NB4 (cell line): Measurements from ENCODE around the gene CHAC2.
A peak's percentile ranks its signal among the peaks of the same experiment; 100 is the strongest.

Experiments used
- DNase-seq: peaks from one replicate; pipeline ENCODE4 v3.0.0; 2010; ENCODE audit warnings: low read depth
- H3K4me3 ChIP-seq: one replicate; pipeline ENCODE4 v1.5.1; 2011; ENCODE audit warnings: mild to moderate bottlenecking, low read depth, low read length, moderate library complexity
- MYC ChIP-seq: IDR thresholded peaks from 2 replicates; pipeline ENCODE4 v1.6.1; 2011; ENCODE audit warnings: low read depth, low read length
- POLR2A ChIP-seq: IDR thresholded peaks from 2 replicates; pipeline ENCODE4 v1.6.1; 2011; ENCODE audit warnings: mild to moderate bottlenecking; ENCODE audit not compliant: insufficient read length; ENCODE audit errors: extremely low read depth
- TF ChIP-seq, protein P1 (sequence below): IDR thresholded peaks from one replicate; pipeline ENCODE4 v1.5.1; 2012; ENCODE audit warnings: low read depth, low read length
- TF ChIP-seq, protein P2 (sequence below): IDR thresholded peaks from 2 replicates; pipeline ENCODE4 v1.6.1; 2011; ENCODE audit warnings: low read depth, low read length

The CHAC2 gene

DNA sequence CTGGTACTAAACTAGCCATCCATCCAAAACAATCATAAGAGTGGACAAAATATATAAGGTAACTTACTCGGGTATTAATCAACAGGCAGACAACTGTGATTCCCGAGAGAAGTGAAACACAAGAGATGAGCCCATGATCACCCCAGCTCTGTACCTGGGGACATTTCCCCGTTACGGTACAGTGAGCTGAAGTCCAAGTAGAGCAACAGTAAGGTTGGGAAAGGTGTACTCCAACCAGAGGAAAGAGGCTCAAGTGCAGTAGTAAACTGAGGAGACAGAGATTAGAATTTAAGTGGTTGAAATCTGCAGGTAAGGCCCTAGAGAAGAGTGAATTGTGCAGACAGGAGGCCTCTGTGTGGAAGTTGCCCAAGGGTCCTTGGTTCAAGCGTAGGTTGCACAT, 30.5 kb upstream of the CHAC2 start:
- TF ChIP-seq MYC, result no peak
- TF ChIP-seq, protein P1, sequence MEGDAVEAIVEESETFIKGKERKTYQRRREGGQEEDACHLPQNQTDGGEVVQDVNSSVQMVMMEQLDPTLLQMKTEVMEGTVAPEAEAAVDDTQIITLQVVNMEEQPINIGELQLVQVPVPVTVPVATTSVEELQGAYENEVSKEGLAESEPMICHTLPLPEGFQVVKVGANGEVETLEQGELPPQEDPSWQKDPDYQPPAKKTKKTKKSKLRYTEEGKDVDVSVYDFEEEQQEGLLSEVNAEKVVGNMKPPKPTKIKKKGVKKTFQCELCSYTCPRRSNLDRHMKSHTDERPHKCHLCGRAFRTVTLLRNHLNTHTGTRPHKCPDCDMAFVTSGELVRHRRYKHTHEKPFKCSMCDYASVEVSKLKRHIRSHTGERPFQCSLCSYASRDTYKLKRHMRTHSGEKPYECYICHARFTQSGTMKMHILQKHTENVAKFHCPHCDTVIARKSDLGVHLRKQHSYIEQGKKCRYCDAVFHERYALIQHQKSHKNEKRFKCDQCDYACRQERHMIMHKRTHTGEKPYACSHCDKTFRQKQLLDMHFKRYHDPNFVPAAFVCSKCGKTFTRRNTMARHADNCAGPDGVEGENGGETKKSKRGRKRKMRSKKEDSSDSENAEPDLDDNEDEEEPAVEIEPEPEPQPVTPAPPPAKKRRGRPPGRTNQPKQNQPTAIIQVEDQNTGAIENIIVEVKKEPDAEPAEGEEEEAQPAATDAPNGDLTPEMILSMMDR, result no peak
- TF ChIP-seq POLR2A, result no peak
- TF ChIP-seq, protein P2, sequence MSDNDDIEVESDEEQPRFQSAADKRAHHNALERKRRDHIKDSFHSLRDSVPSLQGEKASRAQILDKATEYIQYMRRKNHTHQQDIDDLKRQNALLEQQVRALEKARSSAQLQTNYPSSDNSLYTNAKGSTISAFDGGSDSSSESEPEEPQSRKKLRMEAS, result no peak
- no peak for DNase-seq
- H3K4me3 ChIP-seq, result no peak overlapping the region

DNA sequence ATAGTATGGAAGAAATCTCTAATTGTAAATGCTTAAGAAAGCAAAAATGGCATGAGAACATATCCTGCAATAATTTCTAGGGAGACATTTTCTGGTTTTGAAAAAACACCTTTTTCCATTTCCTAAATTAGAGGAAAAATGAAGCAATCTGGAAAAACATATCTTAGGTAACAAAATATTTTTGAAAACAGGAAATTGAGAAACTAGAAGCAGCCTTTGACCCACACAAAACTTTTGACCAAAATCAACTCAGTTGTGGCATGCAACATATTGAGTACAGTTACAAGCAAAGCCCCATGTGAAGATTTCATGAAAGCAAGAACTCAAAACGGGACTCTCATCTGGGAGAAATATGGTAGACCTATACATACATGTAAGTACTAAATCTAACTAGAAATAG, 28.6 kb upstream of the CHAC2 start:
- no peak overlapping the region for H3K4me3 ChIP-seq
- TF ChIP-seq, protein P2, result no peak
- no peak for TF ChIP-seq MYC
- TF ChIP-seq POLR2A, result no peak
- TF ChIP-seq, protein P1, result no peak
- peak; percentile 12 for DNase-seq

DNA sequence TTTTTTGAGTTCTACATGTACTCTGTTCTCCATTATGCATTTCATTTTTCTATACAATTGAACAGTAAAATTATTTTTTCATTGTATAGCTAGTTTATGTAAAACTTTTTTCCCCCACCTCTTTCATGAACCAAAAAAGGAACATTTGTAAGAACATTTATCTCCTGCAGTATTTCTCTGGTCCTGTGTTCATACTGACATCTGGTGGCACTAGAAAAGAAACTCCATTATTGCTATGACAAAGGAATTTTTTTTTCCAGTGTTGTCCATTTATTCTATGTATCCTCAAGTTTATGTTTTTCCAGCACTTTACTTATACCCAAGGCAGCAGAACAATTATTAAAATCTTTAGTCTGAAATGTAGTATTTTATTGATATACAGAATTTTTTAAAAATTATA, 27.4 kb upstream of the CHAC2 start:
- DNase-seq, result peak; percentile 42
- TF ChIP-seq, protein P1, result no peak
- TF ChIP-seq, protein P2, result no peak
- no peak for TF ChIP-seq MYC
- no peak for TF ChIP-seq POLR2A
- H3K4me3 ChIP-seq, result no peak overlapping the region

DNA sequence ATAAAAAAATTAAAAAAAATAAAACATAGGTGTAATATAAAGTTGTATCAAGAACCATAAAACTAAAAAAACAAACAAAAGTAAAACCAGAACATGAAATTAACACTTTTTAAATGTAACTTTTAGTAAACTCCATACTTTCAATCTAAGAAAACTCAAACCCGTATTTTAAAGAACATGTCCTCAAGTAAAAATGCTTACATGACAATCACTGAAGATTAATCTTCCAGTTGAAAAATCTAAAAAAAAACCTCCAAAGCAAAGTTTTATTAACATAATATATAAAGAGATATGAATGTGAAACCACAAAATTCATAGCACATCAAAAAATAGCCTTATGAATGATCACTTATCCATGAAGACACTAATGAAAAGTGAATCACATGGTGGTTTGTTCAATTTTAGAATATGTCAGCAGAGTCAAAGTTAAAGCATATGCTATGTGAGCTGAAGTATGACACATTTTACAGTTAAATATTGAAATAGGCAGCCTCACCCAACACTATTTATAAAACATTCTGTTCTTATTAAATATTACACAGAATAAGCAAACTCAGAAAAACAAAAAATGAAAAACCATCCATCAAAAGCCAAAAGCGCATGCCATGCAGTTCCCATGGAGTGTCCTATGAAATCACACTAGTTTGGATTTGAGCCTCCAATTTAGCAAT, 23.1 kb upstream of the CHAC2 start:
- DNase-seq, result no peak
- TF ChIP-seq POLR2A, result no peak
- TF ChIP-seq, protein P1, result no peak
- TF ChIP-seq, protein P2, result no peak
- no peak for TF ChIP-seq MYC
- H3K4me3 ChIP-seq, result no peak overlapping the region

DNA sequence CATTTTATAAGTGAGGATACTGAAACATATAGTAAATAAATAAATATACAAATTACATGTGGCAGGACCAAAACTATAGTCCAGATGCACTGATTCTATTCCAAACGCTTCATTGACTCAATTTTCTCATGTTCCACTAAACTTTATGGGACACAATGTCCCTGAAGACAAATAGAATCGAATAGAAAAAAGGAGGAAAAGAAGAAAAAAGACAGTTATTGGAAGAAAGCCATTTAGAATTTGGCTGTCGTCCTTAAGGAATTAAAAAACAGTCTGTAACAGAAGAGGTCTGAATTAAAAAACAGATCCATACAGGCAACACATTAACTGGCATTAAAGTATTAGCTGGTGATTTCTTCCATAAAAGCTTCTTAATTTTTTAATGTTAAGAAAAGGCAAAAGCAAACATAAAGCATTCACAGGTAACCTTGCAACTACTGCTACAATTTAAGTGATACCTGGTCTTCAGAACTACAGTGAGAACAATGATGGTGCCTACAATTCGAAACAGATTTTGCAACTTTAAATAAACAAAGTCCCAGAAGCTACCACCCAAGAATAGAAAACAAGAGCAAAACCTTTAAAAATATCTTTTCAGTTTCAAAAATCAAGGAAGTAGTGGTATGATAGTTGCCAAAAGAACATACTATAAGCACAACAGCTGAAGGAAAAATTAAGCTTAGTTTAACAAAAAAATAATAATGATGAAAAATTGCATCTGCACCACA, 17.4 kb upstream of the CHAC2 start:
- TF ChIP-seq, protein P1, result no peak
- TF ChIP-seq MYC (no peak), POLR2A (no peak)
- TF ChIP-seq, protein P2, result no peak
- H3K4me3 ChIP-seq, result no peak overlapping the region

More for the DNA sequence above, 17.4 kb upstream of the CHAC2 start:
- DNase-seq, result no peak
